Calu3 (cell line): ENCODE results near the gene ASTN2. TPM values are rescaled to one million over a fixed set of nuclear protein-coding genes. Genes with fewer than 3 reads are reported as not detected.
A peak's percentile ranks its signal among the peaks of the same experiment; 100 is the strongest.

ENCODE experiments used
- BruUV-seq: library from RNA; stranded (reverse); fragments of 400-500 nt; replicated peaks from 2 replicates; lab custom pipeline; 2021; lab: Mats Ljungman, UMichigan
- CTCF ChIA-PET: fragments of 300-600 bp; sonication (Branson Sonifier 250); formaldehyde crosslinking; loops from one replicate; lab custom pipeline; 2022; ENCODE audit warnings: antibody characterized with exemption; lab: Charles Lee
- DNase-seq: peaks from one replicate; pipeline ENCODE4 v3.0.0; 2022
- H3K27ac Mint-ChIP-seq: one replicate; pipeline ENCODE4 v1.8.0; 2022; ENCODE audit warnings: mixed read lengths; ENCODE audit not compliant: unreplicated experiment
- H3K27me3 Mint-ChIP-seq: one replicate; pipeline ENCODE4 v1.8.0; 2022; ENCODE audit warnings: mixed read lengths; ENCODE audit not compliant: unreplicated experiment
- H3K36me3 Mint-ChIP-seq: one replicate; pipeline ENCODE4 v1.8.0; 2022; ENCODE audit warnings: mild to moderate bottlenecking, moderate library complexity, mixed read lengths; ENCODE audit not compliant: insufficient read depth, unreplicated experiment
- H3K4me1 Mint-ChIP-seq: one replicate; pipeline ENCODE4 v1.8.0; 2022; ENCODE audit warnings: mild to moderate bottlenecking, low read depth, mixed read lengths; ENCODE audit not compliant: unreplicated experiment
- H3K4me3 Mint-ChIP-seq: one replicate; pipeline ENCODE4 v1.8.0; 2022; ENCODE audit warnings: mild to moderate bottlenecking, low read depth, moderate library complexity, mixed read lengths; ENCODE audit not compliant: unreplicated experiment
- H3K9me3 Mint-ChIP-seq: one replicate; pipeline ENCODE4 v1.8.0; 2022; ENCODE audit warnings: low read depth, mixed read lengths; ENCODE audit not compliant: unreplicated experiment
- intact Hi-C: fragments of 100-400 bp; cut with micrococcal nuclease; formaldehyde crosslinking; loops from one replicate; pipeline ENCODE4 v1.10.0; 2022; ENCODE audit not compliant: unreplicated experiment
- total RNA-seq: library from RNA; stranded (reverse); gene quantifications from 2 replicates; pipeline ENCODE4 v1.2.3, GENCODE V29; 2022
- TF ChIP-seq, protein P1 (sequence below): fragments of 200-600 bp; IDR thresholded peaks from one replicate; pipeline ENCODE4 v1.8.0; 2022; ENCODE audit warnings: antibody characterized with exemption; ENCODE audit not compliant: unreplicated experiment

The ASTN2 gene
- total RNA-seq, 1 experiment from 2014 or later, result 1.7 TPM

DNA sequence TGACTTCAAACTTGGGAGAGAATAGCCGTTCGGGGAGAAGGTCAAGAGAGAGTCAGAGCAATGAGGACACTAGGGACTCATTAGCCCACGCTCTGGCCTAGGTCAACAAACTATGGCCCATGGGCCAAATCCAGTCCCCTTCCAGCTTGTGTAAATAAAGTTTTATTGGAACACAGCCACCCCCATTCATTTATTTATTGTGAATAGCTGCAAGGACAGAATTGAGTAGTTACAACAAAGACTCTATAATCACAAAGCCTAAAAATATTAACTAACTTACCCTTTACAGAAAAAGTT is 760.9 kb downstream of the ASTN2 start:
- DNase-seq, result no peak
- TF ChIP-seq, protein P1, sequence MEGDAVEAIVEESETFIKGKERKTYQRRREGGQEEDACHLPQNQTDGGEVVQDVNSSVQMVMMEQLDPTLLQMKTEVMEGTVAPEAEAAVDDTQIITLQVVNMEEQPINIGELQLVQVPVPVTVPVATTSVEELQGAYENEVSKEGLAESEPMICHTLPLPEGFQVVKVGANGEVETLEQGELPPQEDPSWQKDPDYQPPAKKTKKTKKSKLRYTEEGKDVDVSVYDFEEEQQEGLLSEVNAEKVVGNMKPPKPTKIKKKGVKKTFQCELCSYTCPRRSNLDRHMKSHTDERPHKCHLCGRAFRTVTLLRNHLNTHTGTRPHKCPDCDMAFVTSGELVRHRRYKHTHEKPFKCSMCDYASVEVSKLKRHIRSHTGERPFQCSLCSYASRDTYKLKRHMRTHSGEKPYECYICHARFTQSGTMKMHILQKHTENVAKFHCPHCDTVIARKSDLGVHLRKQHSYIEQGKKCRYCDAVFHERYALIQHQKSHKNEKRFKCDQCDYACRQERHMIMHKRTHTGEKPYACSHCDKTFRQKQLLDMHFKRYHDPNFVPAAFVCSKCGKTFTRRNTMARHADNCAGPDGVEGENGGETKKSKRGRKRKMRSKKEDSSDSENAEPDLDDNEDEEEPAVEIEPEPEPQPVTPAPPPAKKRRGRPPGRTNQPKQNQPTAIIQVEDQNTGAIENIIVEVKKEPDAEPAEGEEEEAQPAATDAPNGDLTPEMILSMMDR, result no peak
- no peaks in the 10 kb centered on the region for H3K4me1 Mint-ChIP-seq
- H3K9me3 Mint-ChIP-seq, result no peaks in the 10 kb centered on the region
- no peak overlapping the region for H3K27ac Mint-ChIP-seq
- H3K4me3 Mint-ChIP-seq, result no peak overlapping the region
- BruUV-seq, result no TSS peak
- no peaks in the 10 kb centered on the region for H3K27me3 Mint-ChIP-seq
- no peaks in the 10 kb centered on the region for H3K36me3 Mint-ChIP-seq
- CTCF ChIA-PET, result no interaction called here
- intact Hi-C loops, result no loop called here

DNA sequence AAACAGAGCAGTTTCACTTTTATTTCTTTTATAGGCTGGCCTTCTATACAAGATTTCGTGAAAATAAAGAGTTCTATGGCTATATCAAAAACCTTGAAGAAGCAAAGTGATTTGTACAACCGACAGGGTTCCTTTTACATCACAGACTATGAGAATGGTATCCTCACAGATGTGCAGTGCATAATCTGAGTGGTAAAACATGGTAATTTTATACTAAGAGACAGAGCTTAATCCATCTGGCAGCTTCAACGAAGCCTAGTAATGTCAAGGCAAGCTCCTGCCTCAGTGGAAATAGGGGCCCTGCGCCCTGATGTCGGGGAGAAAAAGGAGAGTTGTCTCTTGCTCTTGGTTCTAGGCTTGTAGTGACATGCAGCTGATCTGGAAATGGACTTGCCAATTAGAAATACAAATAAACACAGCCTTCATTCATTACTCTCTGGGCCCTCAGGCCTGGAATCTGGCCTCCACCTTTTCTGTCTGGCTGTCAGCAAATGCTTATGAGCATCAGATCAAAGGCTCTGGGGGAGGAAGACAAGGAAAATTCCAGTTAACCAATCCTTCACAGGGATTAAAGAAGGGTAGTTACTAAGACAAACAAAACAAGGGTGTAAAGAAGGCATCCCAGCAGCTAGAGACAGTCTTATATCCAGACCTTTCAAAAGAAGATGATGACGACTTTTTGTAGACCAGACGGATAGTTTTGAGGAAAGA is 761.4 kb downstream of the ASTN2 start:
- intact Hi-C loops, result no loop called here
- CTCF ChIA-PET, result no interaction called here
- Mint-ChIP-seq H3K27me3 (no peaks in the 10 kb centered on the region), H3K27ac (no peak overlapping the region), H3K4me1 (no peaks in the 10 kb centered on the region), H3K4me3 (no peak overlapping the region), H3K36me3 (no peaks in the 10 kb centered on the region), H3K9me3 (no peaks in the 10 kb centered on the region)
- TF ChIP-seq, protein P1, result no peak
- no peak for DNase-seq
- BruUV-seq, result no TSS peak

GRCh38 chr9:116647515-116647809 is 767.4 kb downstream of the ASTN2 start:
- TF ChIP-seq, protein P1, result no peak
- no peaks in the 10 kb centered on the region for H3K9me3 Mint-ChIP-seq
- intact Hi-C loops, result loop anchor here (5.0 kb wide), 2 partner anchors 495 to 1055 kb away; partner anchors contain the start of gene PAPPA
- no peak overlapping the region for H3K4me3 Mint-ChIP-seq
- BruUV-seq, result no TSS peak
- no peak for DNase-seq
- H3K4me1 Mint-ChIP-seq, result no peaks in the 10 kb centered on the region
- no peak overlapping the region for H3K27ac Mint-ChIP-seq
- CTCF ChIA-PET, result no interaction called here
- peaks cover 12% of the 10 kb centered on the region for H3K27me3 Mint-ChIP-seq
- no peaks in the 10 kb centered on the region for H3K36me3 Mint-ChIP-seq

DNA sequence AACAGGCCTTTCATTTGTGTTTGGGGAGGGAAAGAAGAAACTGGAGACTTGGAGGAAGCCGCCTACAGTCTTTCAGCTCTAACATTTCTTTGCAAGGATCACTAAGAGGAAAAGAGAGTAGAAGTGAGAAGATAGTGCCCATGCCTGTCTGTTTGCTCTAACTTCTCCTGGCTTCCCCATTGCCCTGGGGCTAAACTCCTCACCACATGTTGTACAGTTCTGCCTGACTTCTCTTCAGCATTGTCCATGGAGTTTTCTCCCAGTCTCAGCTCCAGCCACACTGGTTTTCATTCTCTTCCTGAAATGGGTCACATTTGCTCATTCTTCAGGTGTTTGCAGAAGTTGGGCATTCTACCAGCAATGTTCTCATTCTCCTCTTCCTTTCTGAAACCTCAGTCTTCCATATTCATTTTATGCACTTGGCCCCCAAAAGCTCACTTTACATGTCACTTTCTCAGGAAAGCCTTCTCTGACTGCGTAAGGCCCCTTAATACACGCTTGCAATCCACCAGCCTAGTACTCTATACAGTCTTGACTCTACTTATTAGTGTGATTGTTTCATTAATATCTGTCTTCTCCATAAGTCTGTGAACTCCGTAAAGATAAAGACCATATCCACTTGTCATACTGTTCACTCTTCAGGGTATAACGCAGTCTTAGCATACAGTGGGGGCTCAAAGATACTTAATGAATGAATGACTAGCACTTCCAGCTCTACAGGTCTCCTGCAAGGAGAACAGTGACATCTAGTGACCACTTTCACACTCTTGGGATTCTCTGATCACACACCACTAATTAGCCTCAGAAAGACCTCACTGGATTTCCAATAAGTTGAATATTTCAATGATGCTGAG is 768.0 kb downstream of the ASTN2 start:
- no peaks in the 10 kb centered on the region for H3K4me1 Mint-ChIP-seq
- peak; percentile 7 for DNase-seq
- H3K9me3 Mint-ChIP-seq, result no peaks in the 10 kb centered on the region
- no TSS peak for BruUV-seq
- intact Hi-C loops, result loop anchor here (5.0 kb wide), 2 partner anchors 495 to 1055 kb away; partner anchors contain the start of gene PAPPA
- no peaks in the 10 kb centered on the region for H3K36me3 Mint-ChIP-seq
- peaks cover 12% of the 10 kb centered on the region for H3K27me3 Mint-ChIP-seq
- CTCF ChIA-PET, result interaction anchor here (0.6 kb wide), 1 partner anchor 495 kb away, joined by 3 read pairs; no protein-coding TSS in a partner anchor
- H3K4me3 Mint-ChIP-seq, result no peak overlapping the region
- TF ChIP-seq, protein P1, result peak; percentile 15
- no peak overlapping the region for H3K27ac Mint-ChIP-seq
